Dedifferentiated amniotic fluid mesenchymal stem cell (primary cell): Measurements from ENCODE around the gene FTSJ1.
A peak's percentile ranks its signal among the peaks of the same experiment; 100 is the strongest.
"Not testable (repeated sequence)": the region's sequence is repeated elsewhere in the genome, so short reads cannot be mapped to it uniquely, and the experiment has no call there.

Experiments
- DNase-seq: peaks from one replicate; pipeline ENCODE4 v3.0.0-alpha.2; 2016; ENCODE audit errors: extremely low spot score

FTSJ1 gene

DNA sequence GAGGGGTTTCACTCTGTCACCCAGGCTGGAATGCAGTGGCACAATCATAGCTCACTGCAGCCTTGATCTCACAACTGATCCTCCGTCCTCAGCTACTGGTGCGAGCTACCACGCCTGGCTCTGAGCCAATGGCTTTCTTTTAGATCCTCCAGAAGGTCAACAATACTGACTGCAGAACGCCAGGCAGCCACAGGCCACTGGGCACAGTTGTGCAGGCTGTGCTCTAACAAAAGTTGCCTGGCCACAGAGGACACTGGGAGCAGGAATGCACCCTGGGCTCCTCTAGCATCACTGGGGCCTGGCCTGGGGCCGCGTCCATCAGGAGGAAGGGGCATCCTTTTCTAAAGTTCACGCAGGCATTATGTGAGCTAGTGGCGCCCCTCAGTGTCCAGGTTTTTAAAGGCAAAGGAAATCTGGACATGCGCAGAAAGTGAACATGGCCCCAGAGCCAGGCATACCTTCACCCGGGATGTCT lies 17.9 kb downstream of the FTSJ1 start:
- DNase-seq = no peak

DNA sequence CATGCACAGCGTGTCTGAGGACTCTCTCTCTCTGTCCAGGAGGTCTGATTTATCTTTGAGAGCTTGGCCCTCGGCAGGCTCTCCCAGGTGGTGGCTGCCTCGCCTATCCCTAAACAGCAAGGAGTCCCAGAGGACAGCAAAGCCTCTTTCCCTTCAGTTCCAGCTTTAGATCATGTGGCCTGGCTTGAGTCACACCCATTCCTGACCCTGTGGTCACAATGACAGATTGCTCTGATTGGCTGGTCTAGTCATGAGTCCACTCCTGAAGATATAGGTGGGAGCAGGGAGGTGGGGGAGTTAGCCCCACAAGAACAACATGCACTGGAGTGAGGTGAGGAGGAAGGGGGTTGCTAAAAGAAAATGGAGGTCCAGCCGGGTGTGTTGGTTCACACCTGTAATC lies 20.7 kb downstream of the FTSJ1 start:
- no peak for DNase-seq

DNA sequence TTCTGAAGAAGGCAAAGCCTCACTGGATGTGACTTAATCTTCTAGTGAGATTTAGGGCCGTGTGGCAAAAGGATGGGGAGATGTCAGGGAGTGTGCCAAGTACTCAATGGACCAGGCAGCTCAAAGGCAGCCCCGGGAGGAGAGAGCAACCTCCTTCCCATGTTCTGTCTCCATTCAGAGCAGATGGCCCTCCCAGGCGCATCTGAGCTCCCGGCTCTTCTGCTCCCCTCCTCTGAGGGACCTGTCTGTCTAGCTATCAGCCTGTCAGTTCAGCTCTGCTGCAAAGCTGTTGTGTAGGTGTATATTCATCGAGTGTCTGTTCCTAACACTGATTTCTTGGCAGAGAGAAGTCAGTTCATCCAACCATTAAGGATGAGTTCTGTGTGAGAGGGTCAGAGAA lies 21.9 kb downstream of the FTSJ1 start:
- no peak for DNase-seq

DNA sequence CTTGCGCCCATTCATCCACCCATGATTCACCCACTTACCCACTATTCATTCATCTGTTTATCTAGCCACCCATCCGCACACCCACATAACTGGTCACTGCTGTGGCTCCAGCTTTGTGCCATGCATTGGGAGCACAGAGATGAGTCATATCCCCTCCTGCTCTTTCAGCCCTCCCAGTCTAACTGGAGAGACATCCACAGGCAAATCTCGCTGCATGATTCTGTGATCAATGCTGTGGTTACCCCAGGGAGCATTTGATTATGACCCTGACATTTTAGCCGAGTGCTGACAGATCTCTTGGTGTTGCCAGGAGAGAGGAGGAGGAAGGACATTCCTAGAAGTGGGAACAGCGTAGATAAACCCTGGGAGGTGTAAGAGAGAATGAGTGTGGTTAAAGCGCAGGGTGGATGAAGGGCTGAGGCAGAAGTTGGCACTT lies 22.4 kb downstream of the FTSJ1 start:
- peak; percentile 27 for DNase-seq

DNA sequence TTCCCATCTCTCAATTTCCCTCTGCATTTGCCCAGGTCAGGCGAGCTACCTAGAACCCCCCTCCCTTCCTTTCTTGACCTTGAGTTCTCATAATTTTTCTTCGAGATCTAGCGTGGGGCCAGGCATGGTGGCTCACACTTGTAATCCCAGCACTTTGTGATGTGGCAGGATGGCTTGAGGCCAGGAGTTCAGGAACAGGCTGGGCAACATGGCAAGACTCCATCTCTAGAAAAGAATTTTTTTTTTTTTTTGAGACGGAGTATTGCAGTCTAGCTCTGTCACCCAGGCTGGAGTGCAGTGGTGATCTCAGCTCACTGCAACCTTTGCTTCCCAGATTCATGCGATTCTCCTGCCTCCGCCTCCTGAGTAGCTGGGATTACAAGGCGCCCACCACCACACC lies 28.3 kb downstream of the FTSJ1 start:
- DNase-seq = no peak

DNA sequence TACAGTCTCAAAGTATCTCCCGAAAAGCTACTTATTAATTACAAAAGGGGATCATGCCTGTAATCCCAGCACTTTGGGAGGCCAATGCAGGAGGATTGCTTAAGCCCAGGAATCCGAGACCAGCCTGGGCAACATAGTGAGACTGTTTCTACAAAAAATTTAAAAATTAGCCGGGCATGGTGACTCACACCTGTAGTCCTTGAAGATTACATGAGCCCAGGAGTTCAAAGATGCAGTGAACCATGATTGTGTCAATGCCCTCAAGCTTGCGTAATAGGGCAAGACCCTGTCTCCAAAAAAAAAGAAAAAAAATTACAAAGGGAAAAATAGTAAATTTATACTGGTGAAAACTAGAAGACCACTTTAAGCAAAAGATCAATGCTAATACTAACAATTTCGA lies 29.5 kb downstream of the FTSJ1 start:
- DNase-seq = no peak

DNA sequence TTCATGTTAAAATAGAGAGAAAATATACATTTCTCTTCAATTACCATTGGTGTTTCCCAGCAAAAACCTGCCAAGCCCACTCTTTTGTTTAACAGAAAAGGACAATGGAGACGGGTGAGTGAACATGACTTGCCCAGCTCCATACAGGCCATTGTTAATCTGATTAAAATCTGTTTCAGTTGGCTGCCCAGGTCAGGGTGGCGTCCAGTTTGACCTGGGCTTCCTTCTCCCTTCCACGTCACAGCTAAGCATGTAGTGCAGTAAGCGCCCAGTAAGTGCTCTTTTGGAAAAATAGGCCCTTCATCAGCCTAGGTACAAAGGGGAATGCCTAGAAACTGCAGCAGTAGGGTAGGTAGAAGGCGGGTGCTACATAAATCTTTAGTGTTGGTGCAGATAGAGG lies 31.2 kb downstream of the FTSJ1 start:
- no peak for DNase-seq

DNA sequence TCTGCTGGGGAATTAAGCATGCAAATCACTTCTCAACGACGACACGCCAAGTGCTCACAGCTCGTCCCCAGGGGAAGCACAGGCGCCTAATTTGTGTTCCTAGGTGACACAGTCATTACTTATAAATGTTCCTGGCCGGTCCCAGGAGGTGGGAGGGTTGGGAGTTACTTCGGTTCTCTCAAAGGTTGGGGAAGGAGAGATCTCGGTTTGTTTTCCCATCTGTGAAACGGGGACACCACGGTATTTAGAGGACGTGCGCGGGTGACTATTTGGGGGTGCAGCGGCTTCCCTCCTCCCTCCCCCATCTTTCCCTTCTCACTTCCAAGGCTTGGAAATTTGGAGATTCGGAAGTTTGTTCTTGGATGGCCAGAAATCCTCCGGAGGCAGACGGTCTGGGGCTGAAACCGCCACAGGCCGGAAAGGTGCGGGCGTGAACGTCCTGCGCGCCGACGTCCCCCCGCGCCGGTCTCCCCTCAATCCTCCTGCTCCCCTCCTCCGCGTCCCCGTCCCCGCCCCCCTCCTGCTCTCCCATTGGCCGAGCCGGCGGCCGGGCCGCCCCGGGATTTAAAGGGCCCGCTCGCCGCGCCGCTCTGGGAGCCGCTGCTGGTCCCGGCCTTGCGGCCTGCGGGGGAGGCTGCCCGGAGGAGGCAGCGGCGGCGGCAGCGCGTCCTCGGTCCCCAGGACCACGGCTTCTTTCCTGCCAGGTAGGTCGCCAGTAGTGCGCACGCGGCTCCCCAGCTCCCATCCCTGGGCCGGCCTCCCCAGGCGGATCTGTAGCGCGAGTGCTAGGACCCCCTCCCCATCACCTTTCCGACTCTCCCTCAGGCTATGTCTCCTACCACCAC lies 32.6 kb downstream of the FTSJ1 start, which contains the start of gene PORCN:
PORCN (plus strand) TSS at position 593 of the 845 bp plus-strand sequence. CDS start 829 bp downstream, outside the sequence.
- DNase-seq = no peak

DNA sequence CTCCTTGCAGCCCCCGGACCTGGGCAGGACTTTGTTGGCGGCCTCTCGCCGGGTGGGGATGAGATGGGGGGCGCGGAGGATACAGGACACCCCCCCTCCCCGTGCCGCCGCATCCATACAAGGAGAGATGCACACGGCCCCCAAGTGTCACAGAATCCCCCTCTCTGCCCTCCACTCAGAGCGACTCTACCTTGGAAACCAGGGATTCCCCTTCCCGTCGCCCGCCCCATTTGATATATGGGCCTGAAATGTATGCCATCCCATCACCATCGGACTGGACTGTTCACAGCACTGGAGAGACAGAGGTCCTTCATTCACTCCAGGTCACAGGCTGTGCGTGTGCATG lies 33.2 kb downstream of the FTSJ1 start:
- DNase-seq = no peak

DNA sequence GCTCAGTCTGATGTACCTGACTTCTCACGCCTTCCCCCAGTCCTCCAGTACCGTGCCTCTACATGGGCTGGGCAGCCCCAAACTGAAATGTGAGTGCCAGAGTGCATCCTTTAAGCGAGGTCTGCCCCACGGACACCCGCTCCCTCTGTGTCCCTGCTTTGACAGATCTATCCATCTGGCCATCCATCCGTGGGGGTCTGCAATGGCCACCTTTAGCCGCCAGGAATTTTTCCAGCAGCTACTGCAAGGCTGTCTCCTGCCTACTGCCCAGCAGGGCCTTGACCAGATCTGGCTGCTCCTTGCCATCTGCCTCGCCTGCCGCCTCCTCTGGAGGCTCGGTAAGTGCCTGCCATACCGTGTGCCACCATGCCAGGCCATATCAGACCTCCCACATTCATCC lies 33.6 kb downstream of the FTSJ1 start:
- no peak for DNase-seq

DNA sequence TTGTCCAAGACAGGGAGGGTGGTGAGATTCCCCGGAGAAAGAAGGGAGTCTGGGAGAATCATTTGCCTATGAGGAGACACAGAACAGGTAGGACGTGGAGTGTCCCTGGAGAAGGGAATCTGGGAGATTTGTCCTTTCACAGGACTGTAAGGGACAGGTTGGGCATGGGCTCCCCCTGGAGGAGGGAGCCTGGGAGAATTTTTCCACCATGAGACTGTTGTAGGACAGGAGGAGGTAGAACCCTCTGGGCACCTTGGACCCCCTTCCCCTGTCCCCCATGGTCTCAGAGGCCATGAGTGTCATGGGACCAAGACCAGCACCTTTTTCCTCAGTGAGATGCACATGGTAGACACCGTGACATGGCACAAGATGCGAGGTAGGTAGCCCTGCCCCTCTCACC lies 35.6 kb downstream of the FTSJ1 start:
- DNase-seq = no peak

DNA sequence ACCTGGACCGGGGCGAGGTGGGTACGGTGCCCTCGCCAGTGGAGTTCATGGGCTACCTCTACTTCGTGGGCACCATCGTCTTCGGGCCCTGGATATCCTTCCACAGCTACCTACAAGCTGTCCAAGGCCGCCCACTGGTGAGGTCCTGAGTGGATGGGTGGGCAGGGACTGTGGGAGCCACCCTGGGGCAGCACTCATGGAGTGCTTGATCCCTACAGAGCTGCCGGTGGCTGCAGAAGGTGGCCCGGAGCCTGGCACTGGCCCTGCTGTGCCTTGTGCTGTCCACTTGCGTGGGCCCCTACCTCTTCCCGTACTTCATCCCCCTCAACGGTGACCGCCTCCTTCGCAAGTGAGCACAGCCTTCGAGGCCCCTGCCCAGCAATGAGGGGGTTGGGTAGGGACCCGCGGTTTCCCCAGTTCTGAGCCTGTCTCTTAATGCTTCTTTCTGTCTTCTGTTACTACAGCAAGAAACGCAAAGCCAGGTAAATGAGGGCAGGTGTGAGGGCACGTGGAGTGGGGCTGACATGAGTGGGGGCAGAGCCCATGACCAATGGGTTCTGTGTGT lies 36.5 kb downstream of the FTSJ1 start:
- no peak for DNase-seq

DNA sequence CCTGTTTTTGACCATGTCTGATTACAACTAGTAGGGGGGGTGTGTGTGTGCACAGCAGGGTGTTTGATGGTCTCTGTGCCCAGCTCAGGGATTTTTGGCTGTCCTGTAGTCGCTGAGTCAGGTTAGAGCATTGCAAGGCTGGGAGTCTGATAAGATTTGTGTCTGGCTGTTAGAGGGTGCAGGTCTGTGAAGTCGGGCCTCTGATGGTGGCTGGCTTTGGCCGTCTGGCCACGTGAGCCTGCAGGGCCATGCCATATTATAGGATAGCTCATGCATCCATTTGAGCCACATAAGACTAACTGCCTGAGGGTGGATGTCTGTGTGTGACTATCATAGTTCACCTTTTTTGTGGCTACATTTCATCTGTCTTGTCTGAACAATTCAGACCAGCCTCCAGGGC lies 37.7 kb downstream of the FTSJ1 start:
- no peak for DNase-seq

DNA sequence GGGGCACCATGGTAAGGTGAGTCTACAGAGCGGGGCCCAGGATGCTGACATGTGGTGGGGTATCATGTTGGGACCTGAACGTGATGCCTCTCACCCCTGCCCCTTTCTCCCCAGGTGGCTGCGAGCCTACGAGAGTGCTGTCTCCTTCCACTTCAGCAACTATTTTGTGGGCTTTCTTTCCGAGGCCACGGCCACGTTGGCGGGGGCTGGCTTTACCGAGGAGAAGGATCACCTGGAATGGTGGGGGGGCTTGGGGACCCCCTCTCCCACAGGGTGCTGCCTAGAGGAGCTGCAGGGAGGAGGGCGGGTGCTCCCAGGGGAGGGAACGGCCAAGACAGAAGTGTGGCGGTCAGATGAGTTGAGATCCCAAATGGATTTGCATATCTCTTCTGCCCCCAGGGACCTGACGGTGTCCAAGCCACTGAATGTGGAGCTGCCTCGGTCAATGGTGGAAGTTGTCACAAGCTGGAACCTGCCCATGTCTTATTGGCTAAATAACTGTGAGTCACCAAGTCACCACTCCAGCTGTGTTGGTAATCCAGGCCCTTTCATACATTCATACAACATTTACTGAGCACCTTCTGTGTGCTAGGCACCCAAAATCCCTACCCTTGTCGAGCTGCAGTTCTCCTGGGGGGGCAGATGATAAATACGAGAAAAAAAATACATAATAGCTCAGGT lies 38.3 kb downstream of the FTSJ1 start:
- DNase-seq = no peak

DNA sequence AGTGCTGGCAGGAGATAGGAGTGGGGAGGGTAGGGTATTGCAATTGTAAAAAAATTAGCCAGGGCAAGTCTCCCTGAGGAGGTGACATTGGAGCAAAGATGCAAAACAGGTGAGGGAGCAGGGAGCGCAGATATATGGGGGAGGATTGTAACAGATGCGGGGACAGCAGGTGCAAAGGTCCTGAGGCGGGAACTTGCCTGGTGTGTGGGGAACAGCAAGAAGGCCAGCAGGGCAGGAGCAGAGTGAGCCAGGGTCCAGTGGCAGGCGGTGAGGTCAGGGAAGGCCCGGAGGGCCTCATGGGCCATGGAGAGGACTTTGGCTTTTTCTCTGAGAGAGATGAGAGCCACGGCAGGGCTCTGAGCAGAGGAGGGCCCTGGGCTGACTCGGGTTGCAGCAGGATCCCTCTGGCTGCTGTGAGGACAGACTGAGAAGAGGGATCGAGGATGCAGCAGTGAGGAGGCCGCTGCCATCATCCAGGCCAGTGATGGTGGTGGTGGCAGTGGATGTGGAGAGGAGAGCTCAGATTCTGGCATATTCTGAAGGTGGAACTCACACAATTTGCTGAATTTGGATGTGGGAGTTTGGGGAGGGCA lies 39.0 kb downstream of the FTSJ1 start:
- no peak for DNase-seq

DNA sequence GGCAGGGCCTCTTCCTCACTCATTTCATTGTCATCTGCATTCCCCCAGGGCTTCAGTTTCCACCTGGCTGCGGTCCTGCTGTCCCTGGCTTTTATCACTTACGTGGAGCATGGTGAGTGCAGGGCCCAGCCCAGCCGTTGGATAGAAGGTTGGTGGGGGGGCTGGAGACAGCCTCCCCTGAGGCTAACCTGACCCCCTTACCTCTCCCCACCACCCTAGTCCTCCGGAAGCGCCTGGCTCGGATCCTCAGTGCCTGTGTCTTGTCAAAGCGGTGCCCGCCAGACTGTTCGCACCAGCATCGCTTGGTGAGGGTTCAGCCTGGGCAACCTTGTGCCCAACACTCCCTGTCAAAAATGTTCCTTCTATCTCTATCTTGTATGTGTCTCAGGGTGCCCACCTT lies 39.8 kb downstream of the FTSJ1 start:
- DNase-seq = no peak

DNA sequence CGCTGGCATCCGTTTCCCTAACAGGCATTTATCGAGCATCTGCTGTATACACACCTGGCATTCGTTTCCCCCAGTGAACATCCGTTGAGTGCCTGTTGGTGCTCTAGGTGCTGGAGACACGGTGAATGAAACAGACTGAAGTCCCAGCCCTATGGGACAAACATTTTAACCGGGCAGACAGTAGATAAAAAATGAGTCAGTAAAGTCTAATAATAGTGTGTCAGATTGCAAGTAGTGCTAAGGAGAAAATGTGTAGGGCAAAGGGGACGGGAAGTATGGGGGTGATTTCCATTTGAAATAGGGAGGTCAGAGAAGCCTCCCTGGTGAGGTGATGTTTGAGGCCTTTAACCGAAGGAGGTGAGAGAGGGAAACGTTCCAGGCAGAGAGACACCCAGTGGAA lies 40.3 kb downstream of the FTSJ1 start:
- no peak for DNase-seq

DNA sequence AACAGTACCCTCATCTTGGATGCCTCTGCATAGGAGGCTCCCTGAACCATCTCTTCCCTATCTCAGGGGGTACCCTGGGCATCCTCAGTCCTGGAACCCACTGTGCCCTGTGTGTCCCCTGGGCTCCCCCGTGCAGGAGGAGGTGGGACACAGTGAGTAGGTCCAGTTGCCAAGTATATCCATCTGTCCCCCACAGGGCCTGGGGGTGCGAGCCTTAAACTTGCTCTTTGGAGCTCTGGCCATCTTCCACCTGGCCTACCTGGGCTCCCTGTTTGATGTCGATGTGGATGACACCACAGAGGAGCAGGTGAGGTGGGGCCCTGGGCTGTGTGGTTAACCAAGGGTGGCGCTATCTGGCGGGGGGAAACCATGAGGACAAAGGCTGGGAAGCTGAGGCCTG lies 41.0 kb downstream of the FTSJ1 start:
- DNase-seq = no peak

DNA sequence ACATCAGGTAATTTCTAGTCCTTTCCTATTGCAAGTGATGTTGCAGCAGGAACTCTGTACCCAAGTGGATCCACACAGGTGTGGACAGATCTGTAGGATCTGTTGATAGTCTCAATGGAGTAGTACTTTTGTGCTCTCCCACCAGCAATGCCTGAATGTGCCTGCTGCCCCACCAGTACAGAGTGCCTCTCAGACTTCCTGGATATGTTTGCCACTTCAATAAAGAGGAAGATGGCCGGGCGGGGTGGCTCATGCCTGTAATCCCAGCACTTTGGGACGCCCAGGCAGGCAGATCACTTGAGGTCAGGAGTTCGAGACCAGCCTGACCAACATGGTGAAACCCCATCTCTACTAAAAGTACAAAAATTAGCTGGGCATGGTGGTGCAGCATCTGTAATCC lies 43.5 kb downstream of the FTSJ1 start:
- DNase-seq = not testable (repeated sequence)

DNA sequence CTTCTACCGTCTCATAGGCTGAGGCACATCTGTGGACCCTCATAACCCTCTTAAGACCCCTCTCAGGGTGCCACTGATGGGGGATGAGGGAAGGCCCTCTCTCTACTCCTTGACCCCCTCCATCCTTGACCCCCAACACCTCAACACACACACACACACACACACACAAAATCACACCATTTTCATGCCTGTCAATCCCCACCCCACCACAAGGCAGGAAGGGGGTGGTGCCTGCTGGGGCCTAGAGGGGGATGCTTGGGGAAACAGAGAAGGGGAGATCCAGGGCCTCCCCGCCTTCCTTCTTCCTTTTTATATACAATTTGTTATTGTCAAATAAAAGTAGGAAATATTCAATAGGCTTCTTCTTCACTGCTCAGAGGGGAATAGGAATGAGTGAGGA lies 44.5 kb downstream of the FTSJ1 start:
- no peak for DNase-seq

DNA sequence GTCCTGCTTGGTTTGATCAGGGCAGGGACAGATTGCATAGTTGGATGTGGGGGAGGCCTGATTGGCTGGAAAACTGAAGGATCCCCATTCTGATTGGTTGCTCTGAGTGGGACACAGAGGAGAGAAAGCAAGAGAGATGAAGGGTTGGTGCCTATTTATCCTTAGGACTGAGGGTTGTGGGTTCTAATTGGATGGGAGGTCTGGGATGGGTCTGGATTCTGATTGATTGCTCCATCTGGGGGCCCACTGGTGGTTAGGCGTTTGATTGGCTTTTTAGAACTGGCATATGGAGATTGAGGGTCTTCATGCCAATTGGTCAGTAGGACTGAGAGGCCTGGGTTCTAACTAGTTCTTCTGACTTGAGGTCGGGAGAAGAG lies 45.0 kb downstream of the FTSJ1 start:
- DNase-seq = no peak
